Endothelial cell of coronary artery (primary cell): ENCODE measurements around the gene KCTD18. TPM values are rescaled to one million over a fixed set of nuclear protein-coding genes. Genes with fewer than 3 reads are reported as not detected.

Experiments used
- total RNA-seq: library from RNA; depleted of rRNA; stranded (reverse); fragments of >200 nt; gene quantifications from 2 replicates; pipeline ENCODE4 v1.2.3, GENCODE V29; 2014

Gene KCTD18
- 7.8 and 9.7 TPM in 2 replicates for total RNA-seq

DNA sequence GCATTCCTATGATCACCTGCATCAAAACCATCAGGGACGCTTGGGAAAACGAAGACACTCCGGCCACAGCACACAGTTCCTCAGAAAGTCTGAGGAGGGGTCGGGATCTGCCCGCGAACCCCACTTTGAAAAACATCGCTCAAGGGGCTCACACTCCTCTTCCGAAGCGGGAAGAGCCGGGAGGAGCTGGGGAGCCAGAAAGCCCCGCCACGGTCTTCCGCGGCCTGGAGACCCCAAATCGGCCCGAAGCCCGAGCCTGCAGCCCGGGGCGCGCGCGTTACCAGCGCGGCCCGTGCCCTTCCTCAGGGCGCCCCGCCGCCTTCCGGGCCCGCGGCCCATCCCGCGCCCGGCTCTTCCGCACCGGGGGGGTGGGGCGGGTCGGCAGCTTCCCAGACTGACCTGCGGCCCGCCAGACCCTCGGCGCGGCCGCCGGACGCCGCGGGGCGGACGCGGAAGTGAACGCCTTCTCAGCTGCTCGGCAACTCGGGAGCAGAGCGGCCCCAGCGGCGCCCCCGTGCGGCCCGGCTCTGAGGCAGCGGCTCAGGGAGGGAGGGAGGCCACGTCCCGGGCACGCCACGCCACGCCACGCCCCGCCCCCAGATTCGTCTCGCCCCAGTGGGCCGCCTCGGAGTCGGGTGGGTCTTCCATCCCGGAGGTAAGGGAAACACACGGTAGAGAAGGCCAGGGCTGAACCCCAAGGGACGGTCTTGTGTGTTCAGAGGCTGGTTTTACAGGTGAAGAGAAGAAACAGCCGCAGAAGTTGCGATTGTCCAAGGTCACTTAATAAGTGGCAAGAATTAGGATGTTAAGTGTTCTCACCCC is at the start of gene KCTD18:
TSS of gene KCTD18 (minus strand) at position 457 of the 822 bp plus-strand sequence. CDS start 3,052 bp downstream, outside the sequence.

DNA sequence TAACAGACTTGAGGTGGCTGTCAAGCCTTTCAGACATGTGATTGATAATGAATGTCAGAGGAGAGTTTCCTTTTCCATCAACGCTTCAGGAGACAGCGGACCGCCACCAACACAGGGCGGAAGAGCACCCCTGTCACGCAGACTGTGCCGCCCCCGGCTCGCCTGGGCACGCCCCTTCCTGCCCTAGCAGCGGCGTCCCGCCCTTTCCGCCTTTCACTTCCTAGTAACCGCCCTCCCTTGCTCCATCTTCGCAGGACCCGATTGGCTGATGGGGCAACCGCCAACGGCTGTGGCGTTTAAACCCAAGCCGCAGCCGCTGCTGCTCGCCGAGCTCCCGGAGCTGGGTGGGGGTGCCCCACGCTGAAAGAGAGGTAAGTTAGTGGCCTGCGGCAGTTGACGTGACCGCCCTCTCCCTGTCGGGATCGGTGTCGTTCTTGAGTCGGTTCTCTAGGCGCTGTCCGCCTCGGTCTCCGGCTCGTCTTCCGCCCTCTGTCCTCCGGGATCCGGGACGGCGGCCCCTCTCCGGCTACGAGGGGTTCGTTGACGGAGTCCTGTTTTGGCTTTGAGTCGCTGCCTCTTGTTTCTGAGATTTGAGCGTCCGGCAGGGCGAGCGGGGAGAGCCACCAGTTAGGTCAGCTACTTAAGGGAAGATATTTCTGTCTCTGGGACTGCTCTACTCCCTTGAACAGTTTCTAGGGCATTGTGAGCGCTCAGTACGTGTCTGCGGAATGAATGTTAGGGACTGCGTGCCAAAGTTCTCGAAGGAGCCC is 16.2 kb upstream of the KCTD18 start, which contains the start of gene SGO2:
TSS of gene SGO2 (plus strand) at position 326 of the 770 bp plus-strand sequence. CDS start 6,769 bp downstream, outside the sequence.

Other genes with a start within 250 kb of the KCTD18 start
- gene SPATS2L, start 203.4 kb downstream of the KCTD18 start, total RNA-seq: 26.7 and 27.0 TPM in 2 replicates
- 4.3 and 9.0 TPM in 2 replicates for gene SGO2, start 16.1 kb upstream of the KCTD18 start, total RNA-seq
- gene AOX1, start 75.9 kb upstream of the KCTD18 start, total RNA-seq: 3.9 and 14.3 TPM in 2 replicates